Liver (tissue), 3 donors: ENCODE results near the gene CPN1.

Source experiments
- CTCF ChIP-seq: fragments of 150-350 bp; IDR thresholded peaks from 2 replicates; pipeline ENCODE4 v1.5.1; 2017; ENCODE audit warnings: improper control_type of control experiment, low read depth, low read length; ENCODE audit not compliant: missing input control
- FOXA1 ChIP-seq: IDR thresholded peaks from 2 replicates; pipeline ENCODE4 v1.6.1; 2016; ENCODE audit warnings: antibody characterized with exemption
- JUND ChIP-seq, 2 donors: IDR thresholded peaks; 2 replicates each; pipeline ENCODE4 v1.6.1; 2016; ENCODE audit warnings: antibody characterized with exemption in 2 of 2
- MAX ChIP-seq: IDR thresholded peaks from 2 replicates; pipeline ENCODE4 v1.6.1; 2016; ENCODE audit warnings: antibody characterized with exemption
- RAD21 ChIP-seq, 2 donors: IDR thresholded peaks; 2 replicates each; pipeline ENCODE4 v1.6.1; 2016; ENCODE audit warnings: antibody characterized with exemption in 2 of 2, mild to moderate bottlenecking in 2 of 2
- donor health status: healthy.
- donor health status: healthy.

DNA sequence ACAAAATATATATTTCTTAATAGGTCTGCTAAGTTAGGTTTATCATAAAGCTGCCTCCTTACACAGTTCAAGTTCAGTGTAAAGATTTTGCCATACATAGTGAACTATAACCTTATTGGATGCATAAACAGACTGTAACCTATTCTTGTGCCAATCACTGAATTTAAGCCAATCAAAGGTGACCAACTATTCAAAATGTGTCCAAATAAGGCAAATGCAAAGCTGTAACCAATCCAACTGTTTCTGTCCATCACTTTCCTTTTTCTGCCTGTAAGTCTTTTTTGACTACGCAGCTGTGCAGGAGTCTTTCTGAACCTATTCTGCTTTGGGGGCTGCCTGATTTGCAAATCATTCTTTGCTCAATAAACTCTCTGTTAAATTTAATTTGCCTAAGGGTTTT, 60.3 kb downstream of the CPN1 start:
- TF ChIP-seq CTCF = no peak
- TF ChIP-seq FOXA1 = no peak
- no peak for TF ChIP-seq MAX
- no peak for TF ChIP-seq RAD21 (IDR thresholded peaks at IDR 0.05)
- no peak for TF ChIP-seq JUND (IDR thresholded peaks at IDR 0.05)
